Suprapubic skin (tissue), 4 donors: ENCODE results near the gene FRAS1.

Source experiments
- POLR2A ChIP-seq, 2 donors: fragments of 450-650 bp; IDR thresholded peaks; one replicate each; pipeline ENCODE4 v1.6.1; 2017; ENCODE audit warnings: antibody characterized with exemption in 2 of 2, mild to moderate bottlenecking in 2 of 2, moderate library complexity in 2 of 2
- POLR2AphosphoS5 ChIP-seq, 3 donors: sonication (generic); formaldehyde crosslinking; IDR thresholded peaks; one replicate each; pipeline ENCODE4 v1.6.1; 2017; ENCODE audit warnings: antibody characterized with exemption in 3 of 3
- TF ChIP-seq, protein P1 (sequence below), 2 donors: fragments of 200-600 bp in 1 of 2; fragments of 450-650 bp in 1 of 2; sonication (generic) in 1 of 2; IDR thresholded peaks; one replicate each; pipeline ENCODE4 v1.5.1; 2016 to 2019; ENCODE audit warnings: antibody characterized with exemption in 2 of 2, mild to moderate bottlenecking in 1 of 2, moderate library complexity in 1 of 2

DNA sequence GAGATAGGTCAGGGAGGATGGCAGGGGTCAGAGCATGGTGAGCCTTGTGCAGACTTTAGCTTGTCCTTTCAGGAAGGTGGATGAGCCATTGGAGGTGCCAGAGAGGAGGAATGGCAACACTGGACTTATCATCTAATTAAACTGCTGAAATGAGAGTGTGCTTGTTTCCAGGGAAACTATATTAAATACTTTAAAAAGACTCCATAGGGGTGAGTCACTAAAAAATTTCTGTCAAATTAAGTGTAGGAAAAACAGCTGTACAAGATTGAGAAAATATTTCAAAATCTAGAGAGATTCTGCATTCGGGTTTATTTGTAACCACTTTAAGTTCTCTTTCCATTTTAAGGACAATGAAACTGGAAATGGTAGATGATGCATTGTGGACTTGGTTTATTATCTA, 11.4 kb downstream of the FRAS1 start:
- TF ChIP-seq, protein P1, sequence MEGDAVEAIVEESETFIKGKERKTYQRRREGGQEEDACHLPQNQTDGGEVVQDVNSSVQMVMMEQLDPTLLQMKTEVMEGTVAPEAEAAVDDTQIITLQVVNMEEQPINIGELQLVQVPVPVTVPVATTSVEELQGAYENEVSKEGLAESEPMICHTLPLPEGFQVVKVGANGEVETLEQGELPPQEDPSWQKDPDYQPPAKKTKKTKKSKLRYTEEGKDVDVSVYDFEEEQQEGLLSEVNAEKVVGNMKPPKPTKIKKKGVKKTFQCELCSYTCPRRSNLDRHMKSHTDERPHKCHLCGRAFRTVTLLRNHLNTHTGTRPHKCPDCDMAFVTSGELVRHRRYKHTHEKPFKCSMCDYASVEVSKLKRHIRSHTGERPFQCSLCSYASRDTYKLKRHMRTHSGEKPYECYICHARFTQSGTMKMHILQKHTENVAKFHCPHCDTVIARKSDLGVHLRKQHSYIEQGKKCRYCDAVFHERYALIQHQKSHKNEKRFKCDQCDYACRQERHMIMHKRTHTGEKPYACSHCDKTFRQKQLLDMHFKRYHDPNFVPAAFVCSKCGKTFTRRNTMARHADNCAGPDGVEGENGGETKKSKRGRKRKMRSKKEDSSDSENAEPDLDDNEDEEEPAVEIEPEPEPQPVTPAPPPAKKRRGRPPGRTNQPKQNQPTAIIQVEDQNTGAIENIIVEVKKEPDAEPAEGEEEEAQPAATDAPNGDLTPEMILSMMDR (IDR thresholded peaks at IDR 0.05) = no peak
- TF ChIP-seq POLR2A (IDR thresholded peaks at IDR 0.05) (no peak), POLR2AphosphoS5 (IDR thresholded peaks at IDR 0.05) (no peak)
